Gastroesophageal sphincter (tissue), 3 donors: ENCODE results near the gene ZNF512B.

Source experiments
- CTCF ChIP-seq, 4 experiments: fragments of 200-600 bp in 2 of 4; fragments of 450-650 bp in 2 of 4; sonication (generic) in 1 of 4; IDR thresholded peaks; one replicate each; pipeline ENCODE4 v1.5.1; 2017 to 2019; ENCODE audit warnings: antibody characterized with exemption in 4 of 4, mild to moderate bottlenecking in 2 of 4, moderate library complexity in 2 of 4
- POLR2A ChIP-seq, 2 donors: fragments of 450-650 bp; IDR thresholded peaks; one replicate each; pipeline ENCODE4 v1.6.1; 2017; ENCODE audit warnings: antibody characterized with exemption in 2 of 2, mild to moderate bottlenecking in 2 of 2, moderate library complexity in 1 of 2

- TF ChIP-seq CTCF (IDR thresholded peaks at IDR 0.05), result peak in 2 of 4 experiments; percentile 16 to 19
- peak in 1 of 2 donors; percentile 14 for TF ChIP-seq POLR2A (IDR thresholded peaks at IDR 0.05)
Measured at GRCh38 chr20:63957004-63957689, 12.6 kb downstream of the ZNF512B start.
